ENCODE results near the gene ZCRB1. TPM values are rescaled to one million over a fixed set of nuclear protein-coding genes. Genes with fewer than 3 reads are reported as not detected.

ZCRB1 gene
- total and polyA plus RNA-seq, 2 experiments from 2014 or later = 18.1 to 256 TPM

- H3K36me3 Mint-ChIP-seq (ENCODE audit: low read depth) = peaks cover 3% of the 10 kb centered on the region; the same call in 1 of the 3 replicates
- Histone ChIP-seq H3K27ac (ENCODE audit: low read depth) (no peak overlapping the region), H3K4me3 (no peak overlapping the region), H3K27me3 (ENCODE audit: insufficient read depth) (no peaks in the 10 kb centered on the region), H3K4me2 (no peak overlapping the region), H2AFZ (no peak overlapping the region), H4K20me1 (replicated peaks; ENCODE audit: insufficient read depth) (peaks cover 14% of the 10 kb centered on the region; the same call in 1 of the 2 replicates), H3K79me2 (replicated peaks; ENCODE audit: insufficient read depth) (peaks cover 35% of the 10 kb centered on the region), H3F3A (replicated peaks; ENCODE audit: low read depth) (no peaks in the 10 kb centered on the region; the same call in 1 of the 2 replicates), H3K4me1 (ENCODE audit: insufficient read depth) (peaks cover 17% of the 10 kb centered on the region; the same call in 1 of the 2 replicates), H3K36me3 (ENCODE audit: insufficient read depth) (no peaks in the 10 kb centered on the region), H3K9me2 (ENCODE audit: insufficient read depth) (no peaks in the 10 kb centered on the region)
- ATAC-seq (no peak), DNase-seq (ENCODE audit: low spot score) (no peak)
- peaks cover 11% of the 10 kb centered on the region for H3K27me3 Mint-ChIP-seq (ENCODE audit: insufficient read depth, low read depth, poor library complexity)
- no peaks in the 10 kb centered on the region for H3K9me3 Mint-ChIP-seq
- H3K4me1 Mint-ChIP-seq = peaks cover 11% of the 10 kb centered on the region
- H3K27ac Mint-ChIP-seq = no peak overlapping the region
- TF ChIP-seq POLR2AphosphoS5 (IDR thresholded peaks at IDR 0.05; ENCODE audit: low read depth) (no peak), ZNF114 (CRISPR knock-in tag; IDR thresholded peaks at IDR 0.05) (no peak), CREB1 (CRISPR knock-in tag; IDR thresholded peaks at IDR 0.05; ENCODE audit: low read depth) (no peak), NANOG (IDR thresholded peaks at IDR 0.05; ENCODE audit: borderline replicate concordance) (no peak), EZH2 (IDR thresholded peaks at IDR 0.05; ENCODE audit: low read depth, unreplicated experiment) (no peak), STAT1 (IDR thresholded peaks at IDR 0.05; ENCODE audit: unreplicated experiment) (no peak), ETS1 (IDR thresholded peaks at IDR 0.05) (no peak), REST (IDR thresholded peaks at IDR 0.05; ENCODE audit: unreplicated experiment) (no peak), JUNB (IDR thresholded peaks at IDR 0.05; ENCODE audit: unreplicated experiment) (no peak), CTCF (conservative IDR thresholded peaks at IDR 0.05; ENCODE audit: low read depth in 2 of 2) (no peak), ZNF331 (CRISPR knock-in tag; IDR thresholded peaks at IDR 0.05; ENCODE audit: low read depth) (no peak), EZH2phosphoT487 (IDR thresholded peaks at IDR 0.05; ENCODE audit: unreplicated experiment) (no peak), ZNF462 (CRISPR knock-in tag; IDR thresholded peaks at IDR 0.05) (no peak)
- H3K4me3 Mint-ChIP-seq = no peak overlapping the region
Measured at GRCh38 chr12:42323856-42324255, 2.0 kb downstream of the ZCRB1 start.
